Activated CD8-positive, alpha-beta memory T cell treated with anti-CD3 and anti-CD28 coated beads for 4 hours (primary cell): ENCODE results near the gene NTF4.
"Not testable (repeated sequence)": the region's sequence is repeated elsewhere in the genome, so short reads cannot be mapped to it uniquely, and the experiment has no call there.

Experiments
- DNase-seq, 2 donors: peaks; one replicate each; pipeline ENCODE4 v3.0.0-alpha.2; 2020; ENCODE audit warnings: low read depth in 2 of 2

NTF4 gene

DNA sequence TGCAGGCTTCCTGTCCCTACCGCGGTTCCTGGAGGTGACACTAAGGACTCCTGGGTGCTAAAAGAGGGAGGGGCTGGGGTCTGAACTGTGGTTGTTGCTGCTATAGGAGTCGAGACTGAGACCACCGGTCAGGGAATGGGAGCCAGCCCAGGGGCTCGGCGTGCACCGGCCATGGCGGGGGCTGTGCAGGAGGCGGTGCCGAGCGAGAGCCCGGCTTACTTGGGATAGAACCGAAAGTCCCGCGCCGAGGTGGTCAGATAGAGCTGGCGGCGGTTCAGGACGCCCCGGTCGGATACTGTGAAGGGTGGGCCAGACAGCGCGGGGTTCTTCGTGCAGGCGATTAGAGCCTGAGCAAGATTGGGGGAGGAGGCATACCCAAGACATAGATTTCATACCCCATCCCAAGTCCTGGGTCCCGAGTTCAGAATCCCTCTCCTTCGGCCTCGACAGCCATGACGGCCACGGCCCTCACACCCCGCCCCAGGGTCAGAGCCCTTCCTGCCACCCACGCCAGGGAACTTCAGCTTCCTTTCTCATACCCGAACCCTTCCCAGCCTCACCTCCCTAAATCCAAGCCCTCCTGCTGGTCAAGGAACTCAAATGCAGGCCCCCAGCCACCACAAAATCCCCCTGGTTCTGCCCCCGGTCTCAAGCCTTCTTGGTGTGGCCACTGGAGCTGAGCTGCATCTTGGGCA, 7.6 kb downstream of the NTF4 start:
- DNase-seq, result not testable (repeated sequence)

DNA sequence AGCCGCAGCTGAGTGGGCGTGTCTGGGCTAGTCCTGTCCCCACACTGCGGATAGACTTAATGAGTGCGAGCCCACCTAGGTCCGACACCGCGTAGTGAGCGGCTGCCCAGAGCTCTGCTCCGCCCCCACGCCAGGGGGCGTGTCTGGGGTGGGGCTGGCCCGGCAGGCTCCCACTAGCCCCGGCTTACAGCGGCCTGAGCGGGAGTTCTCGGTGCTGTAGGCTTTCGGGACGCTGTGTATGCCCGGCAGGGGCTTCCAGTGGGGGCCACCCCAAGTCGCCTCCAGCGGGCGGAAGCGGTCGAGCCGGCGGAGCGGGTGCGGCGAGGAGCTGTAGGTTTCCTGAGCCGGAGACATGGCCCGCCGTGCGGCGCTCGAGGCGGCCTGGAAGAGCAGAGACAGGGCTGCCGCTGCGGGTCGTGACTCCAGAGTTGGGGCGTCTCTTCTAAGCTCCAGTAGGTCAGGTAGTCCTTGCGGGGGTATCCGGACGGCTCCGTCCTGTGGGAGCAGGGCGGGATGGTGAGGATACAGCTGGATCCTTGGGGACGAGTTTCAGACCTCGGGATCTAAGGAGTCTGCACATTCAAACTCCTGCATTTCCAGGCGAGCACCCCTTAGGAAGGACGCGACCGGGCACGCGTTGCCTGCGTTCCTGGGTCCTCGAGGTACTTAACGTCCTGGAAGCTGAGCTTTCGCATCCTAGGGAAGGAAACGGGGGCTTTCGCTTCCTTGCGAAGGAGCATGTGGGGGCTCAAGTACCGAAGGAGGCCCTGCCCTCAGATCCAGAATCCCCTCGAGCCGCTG, 8.3 kb downstream of the NTF4 start:
- no peak for DNase-seq

DNA sequence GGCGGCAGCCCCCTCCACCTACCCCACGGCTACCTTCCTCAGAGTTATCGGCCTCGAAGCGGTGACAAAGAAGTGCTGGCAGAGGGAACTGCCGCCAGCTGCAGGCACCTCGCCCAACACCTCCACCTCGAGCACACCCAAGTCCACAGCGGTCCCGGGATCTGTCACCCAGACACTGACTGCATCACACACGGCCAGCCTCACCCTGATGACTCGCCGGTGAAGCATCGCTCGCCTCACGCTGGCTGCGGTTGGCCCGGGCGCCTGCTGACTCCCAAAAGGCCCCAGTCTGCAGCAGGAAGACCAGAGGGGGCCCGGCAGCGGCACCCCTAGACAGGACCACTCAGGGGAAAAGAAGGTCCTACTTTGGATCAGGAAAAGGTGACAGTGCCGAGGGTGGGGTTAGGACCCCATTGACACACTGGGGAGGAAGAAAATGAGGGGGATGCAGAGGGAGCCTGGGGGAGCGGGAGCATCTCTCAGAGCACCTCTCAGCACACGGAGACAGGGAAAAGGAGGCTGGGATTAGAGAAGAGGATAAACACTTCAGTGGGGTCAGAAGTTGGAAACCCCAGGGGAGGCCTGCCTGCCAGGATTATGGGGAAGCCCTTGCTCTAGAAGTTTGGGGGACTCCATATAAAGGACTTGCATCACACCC, 14.1 kb downstream of the NTF4 start:
- not testable (repeated sequence) for DNase-seq

DNA sequence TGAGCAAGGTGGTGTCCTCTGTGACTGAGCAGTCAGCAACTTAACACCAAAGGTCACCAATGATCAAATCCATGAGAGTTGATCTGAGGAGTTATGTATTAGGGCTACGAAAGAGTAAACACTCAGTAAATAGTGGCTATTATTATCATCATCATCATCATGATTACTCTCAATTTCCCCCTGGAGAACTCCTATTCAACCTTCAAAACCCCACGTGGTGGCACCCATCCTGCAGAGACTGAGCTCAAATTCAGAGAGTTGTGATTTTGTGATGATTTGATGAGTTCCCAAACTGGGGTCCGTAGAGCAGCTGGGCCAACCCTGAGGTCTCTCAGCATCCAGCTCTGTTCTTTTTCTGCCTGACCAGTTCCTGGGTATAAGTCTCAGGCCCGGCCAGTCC, 14.8 kb downstream of the NTF4 start:
- DNase-seq, result not testable (repeated sequence)

DNA sequence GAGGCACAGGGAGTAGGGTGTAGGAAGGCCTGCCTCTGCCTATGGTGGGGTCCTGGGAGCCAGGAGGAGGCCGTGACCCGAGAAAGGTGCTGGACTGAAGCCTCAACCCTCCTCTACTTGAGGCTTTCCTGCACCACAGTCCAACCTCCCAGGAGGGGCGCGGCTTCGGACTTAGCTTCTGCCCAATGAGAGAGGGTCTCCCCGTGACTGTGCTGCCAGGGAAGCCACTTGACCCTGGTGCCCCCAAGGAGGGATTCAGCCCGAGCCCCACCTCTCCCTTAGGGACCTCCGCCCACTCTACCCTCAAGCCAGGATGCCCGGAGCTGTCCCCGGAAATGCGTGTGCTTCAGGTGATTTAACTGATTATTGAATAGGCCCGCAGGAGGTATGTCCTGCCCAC, 15.6 kb downstream of the NTF4 start, which contains the start of gene CGB8:
Gene CGB8 (minus strand): TSS at position 101 of the 400 bp plus-strand sequence. CDS start 372 bp downstream, outside the sequence.
- DNase-seq, result not testable (repeated sequence)

DNA sequence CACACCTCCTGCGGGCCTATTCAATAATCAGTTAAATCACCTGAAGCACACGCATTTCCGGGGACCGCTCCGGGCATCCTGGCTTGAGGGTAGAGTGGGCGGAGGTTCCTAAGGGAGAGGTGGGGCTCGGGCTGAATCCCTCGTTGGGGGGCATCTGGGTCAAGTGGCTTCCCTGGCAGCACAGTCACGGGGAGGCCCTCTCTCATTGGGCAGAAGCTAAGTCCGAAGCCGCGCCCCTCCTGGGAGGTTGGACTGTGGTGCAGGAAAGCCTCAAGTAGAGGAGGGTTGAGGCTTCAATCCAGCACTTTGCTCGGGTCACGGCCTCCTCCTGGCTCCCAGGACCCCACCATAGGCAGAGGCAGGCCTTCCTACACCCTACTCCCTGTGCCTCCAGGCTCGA, 21.1 kb downstream of the NTF4 start, which contains the start of gene CGB5:
Gene CGB5 (plus strand): TSS at position 301 of the 400 bp plus-strand sequence. CDS start 362 bp downstream, outside the sequence.
- DNase-seq, result not testable (repeated sequence)

DNA sequence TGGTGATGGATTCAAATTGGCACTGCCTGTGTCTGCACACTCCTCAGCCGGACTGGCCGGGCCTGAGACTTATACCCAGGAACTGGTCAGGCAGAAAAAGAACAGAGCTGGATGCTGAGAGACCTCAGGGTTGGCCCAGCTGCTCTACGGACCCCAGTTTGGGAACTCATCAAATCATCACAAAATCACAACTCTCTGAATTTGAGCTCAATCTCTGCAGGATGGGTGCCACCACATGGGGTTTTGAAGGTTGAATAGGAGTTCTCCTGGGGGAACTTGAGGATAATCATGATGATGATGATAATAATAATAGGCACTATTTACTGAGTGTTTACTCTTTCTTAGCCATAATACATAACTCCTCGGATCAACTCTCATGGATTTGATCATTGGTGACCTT, 22.0 kb downstream of the NTF4 start:
- not testable (repeated sequence) for DNase-seq

DNA sequence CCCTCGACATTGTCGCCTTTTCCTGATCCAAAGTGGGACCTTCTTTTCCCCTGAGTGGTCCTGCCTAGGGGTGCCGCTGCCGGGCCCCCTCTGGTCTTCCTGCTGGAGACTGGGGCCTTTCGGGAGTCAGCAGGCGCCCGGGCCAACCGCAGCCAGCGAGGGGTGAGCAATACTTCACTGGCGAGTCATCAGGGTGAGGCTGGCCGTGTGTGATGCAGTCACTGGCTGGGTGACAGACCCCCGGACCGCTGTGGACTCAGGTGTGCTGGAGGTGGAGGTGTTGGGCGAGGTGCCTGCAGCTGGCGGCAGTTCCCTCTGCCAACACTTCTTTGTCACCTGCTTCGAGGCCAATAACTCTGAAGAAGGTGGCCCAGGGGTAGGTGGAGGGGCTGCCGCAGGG, 22.4 kb downstream of the NTF4 start:
- DNase-seq, result no peak

DNA sequence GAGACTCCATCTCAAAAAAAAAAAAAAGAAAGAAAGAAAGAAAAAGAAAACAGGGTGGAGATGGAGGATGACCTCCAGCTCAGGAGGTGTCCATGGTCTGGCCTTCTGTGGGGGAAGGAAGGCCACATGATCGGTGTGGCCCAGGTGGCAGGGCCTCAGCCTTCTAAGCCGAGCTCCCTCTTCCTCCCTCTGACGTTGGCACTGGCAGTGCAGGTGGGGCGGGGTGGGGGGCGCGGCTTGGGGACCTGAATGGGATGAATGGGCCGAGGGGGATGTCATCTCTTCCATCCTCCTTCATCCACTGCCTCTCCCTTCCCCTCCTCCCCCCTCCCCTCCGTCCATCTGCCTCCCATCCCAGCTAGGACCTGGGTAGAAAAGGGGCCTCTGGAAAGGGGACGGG, 24.9 kb downstream of the NTF4 start:
- not testable (repeated sequence) for DNase-seq

DNA sequence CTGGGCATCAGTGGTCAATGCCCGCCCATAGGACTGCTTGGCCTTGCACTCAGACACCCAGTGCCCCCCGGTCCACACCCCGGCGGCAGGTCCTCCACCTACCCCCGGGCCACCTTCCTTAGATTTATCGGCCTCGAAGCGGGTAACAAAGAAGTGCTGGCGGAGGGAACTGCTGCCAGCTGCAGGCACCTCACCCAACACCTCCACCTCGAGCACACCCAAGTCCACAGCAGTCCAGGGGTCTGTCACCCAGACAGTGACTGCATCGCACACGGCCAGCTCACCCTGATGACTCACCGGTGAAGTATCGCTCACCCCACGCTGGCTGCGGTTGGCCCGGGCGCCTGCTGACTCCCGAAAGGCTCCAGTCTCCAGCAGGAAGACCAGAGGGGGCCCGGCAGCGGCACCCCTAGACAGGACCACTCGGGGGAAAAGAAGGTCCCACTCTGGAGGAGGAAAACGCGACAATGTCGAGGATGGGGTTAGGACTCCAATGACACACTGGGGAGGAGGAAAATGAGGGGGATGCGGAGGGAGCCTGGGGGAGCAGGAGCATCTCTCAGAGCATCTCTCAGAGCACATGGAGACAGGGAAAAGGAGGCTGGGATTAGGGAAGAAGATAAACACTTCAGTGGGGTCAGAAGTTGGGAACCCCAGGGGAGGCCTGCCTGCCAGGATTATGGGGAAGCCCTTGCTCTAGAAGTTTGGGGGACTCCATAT, 25.9 kb downstream of the NTF4 start:
- DNase-seq, result not testable (repeated sequence)

DNA sequence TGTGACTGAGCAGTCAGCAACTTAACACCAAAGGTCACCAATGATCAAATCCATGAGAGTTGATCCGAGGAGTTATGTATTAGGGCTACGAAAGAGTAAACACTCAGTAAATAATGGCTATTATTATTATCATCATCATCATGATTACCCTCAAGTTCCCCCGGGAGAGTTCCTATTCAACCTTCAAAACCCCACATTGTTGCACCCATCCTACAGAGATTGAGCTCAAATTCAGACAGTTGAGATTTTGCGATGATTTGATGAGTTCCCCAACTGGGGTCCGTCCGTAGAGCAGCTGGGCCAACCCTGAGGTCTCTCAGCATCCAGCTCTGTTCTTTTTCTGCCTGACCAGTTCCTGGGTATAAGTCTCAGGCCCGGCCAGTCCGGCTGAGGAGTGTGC, 26.5 kb downstream of the NTF4 start:
- DNase-seq, result not testable (repeated sequence)

DNA sequence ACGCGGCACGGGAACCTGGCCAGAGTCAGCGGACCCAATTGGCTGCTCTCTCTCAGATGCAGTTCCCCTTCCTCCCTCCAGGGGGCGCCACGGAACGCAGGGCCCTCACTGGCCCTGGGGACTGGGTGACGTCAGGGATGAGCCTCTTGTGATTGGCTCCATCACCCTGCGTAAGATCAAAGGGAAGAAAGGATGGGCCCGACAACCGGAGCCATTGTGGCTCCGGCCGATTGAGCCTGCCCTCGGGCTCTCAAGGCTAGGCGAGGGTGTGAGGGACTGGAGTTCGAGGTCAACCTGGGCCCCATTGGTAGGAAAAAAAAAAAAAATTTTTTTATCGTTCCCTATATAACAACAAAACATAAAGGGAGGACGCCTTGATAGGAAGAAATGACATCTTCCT, 27.8 kb downstream of the NTF4 start, which contains the start of gene CGB1:
Gene CGB1 (minus strand): TSS at position 81 of the 400 bp plus-strand sequence. CDS start 184 bp downstream, outside the sequence.
- DNase-seq, result not testable (repeated sequence)

DNA sequence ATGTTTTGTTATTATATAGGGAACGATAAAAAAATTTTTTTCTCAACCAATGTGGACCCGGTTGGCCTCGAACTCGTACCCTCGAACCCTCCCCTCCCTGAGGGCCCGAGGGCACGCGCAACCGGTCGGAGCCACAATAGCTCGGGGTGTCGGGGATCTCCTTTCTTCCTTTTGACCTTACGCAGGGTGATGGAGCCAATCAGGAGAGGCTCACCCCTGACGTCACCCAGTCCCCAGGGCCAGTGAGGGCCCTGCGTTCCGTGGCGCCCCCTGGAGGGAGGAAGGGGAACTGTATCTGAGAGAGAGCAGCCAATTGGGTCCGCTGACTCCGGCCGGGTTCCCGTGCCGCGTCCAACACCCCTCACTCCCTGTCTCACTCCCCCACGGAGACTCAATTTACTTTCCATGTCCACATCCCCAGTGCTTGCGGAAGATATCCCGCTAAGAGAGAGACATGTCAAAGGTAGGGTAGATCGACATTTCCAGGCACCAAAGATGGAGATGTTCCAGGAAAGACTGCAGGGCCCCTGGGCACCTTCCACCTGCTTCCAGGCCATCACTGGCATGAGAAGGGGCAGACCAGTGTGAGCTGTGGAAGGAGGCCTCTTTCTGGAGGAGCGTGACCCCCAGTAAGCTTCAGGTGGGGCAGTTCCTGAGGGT, 32.8 kb downstream of the NTF4 start, which contains the start of gene CGB2:
Gene CGB2 (plus strand): TSS at position 249 of the 660 bp plus-strand sequence. CDS start 206 bp downstream, at position 455.
- DNase-seq, result peak; percentile 28 to 32

DNA sequence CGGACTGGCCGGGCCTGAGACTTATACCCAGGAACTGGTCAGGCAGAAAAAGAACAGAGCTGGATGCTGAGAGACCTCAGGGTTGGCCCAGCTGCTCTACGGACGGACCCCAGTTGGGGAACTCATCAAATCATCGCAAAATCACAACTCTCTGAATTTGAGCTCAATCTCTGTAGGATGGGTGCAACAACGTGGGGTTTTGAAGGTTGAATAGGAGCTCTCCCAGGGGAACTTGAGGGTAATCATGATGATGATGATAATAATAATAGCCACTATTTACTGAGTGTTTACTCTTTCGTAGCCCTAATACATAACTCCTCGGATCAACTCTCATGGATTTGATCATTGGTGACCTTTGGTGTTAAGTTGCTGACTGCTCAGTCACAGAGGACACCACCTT, 34.3 kb downstream of the NTF4 start:
- not testable (repeated sequence) for DNase-seq

DNA sequence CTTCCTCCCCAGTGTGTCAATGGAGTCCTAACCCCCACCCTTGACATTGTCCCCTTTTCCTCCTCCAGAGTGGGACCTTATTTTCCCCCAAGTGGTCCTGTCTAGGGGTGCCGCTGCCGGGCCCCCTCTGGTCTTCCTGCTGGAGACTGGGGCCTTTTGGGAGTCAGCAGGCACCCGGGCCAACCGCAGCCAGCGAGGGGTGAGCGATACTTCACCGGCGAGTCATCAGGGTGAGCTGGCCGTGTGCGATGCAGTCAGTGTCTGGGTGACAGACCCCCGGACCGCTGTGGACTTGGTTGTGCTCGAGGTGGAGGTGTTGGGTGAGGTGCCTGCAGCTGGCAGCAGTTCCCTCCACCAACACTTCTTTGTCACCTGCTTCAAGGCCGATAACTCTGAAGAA, 34.9 kb downstream of the NTF4 start:
- not testable (repeated sequence) for DNase-seq

DNA sequence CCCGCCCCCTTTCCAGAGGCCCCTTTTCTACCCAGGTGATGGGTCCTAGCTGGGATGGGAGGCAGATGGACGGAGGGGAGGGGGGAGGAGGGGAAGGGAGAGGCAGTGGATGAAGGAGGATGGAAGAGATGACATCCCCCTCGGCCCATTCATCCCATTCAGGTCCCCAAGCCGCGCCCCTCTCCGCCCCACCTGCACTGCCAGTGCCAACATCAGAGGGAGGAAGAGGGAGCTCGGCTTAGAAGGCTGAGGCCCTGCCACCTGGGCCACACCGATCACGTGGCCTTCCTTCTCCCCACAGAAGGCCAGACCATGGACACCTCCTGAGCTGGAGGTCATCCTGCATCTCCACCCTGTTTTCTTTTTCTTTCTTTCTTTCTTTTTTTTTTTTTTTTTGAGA, 35.9 kb downstream of the NTF4 start:
- not testable (repeated sequence) for DNase-seq

DNA sequence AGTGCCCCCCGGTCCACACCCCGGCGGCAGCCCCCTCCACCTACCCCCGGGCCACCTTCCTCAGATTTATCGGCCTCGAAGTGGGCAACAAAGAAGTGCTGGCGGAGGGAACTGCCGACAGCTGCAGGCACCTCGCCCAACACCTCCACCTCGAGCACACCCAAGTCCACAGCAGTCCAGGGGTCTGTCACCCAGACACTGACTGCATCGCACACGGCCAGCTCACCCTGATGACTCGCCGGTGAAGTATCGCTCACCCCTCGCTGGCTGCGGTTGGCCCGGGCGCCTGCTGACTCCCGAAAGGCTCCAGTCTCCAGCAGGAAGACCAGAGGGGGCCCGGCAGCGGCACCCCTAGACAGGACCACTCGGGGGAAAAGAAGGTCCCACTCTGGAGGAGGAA, 39.0 kb downstream of the NTF4 start:
- not testable (repeated sequence) for DNase-seq

DNA sequence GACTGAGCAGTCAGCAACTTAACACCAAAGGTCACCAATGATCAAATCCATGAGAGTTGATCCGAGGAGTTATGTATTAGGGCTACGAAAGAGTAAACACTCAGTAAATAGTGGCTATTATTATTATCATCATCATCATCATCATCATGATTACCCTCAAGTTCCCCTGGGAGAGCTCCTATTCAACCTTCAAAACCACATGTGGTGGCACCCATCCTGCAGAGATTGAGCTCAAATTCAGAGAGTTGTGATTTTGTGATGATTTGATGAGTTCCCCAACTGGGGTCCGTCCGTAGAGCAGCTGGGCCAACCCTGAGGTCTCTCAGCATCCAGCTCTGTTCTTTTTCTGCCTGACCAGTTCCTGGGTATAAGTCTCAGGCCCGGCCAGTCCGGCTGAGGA, 39.5 kb downstream of the NTF4 start:
- not testable (repeated sequence) for DNase-seq

DNA sequence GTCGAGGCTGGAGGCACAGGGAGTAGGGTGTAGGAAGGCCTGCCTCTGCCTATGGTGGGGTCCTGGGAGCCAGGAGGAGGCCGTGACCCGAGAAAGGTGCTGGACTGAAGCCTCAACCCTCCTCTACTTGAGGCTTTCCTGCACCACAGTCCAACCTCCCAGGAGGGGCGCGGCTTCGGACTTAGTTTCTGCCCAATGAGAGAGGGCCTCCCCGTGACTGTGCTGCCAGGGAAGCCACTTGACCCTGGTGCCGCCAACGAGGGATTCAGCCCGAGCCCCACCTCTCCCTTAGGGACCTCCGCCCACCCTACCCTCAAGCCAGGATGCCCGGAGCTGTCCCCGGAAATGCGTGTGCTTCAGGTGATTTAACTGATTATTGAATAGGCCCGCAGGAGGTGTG, 40.4 kb downstream of the NTF4 start, which contains the start of gene CGB3:
Gene CGB3 (minus strand): TSS at position 101 of the 400 bp plus-strand sequence. CDS start 362 bp downstream, outside the sequence.
- not testable (repeated sequence) for DNase-seq

DNA sequence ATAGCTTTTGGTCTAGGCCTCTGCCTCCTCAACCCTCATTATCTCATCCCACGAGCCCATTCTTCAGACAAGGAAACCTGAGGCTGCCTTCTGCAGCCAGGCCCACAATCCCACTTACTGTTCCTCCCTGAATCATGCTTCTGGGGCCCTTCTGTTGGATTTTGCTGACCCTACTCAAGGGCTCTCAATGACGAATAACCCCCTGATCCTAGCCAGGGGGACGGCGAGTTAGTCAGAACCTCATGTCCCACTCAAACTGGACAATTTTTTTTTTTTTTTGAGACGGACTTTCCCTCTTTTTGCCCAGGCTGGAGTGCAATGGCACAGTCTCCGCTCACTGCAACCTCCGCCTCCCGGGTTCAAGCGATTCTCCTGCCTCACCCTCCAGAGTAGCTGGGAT, 42.5 kb downstream of the NTF4 start:
- DNase-seq, result no peak
